GM23338 (cell line): ENCODE measurements around the gene PASD1. TPM values are rescaled to one million over a fixed set of nuclear protein-coding genes. Genes with fewer than 3 reads are reported as not detected.

ENCODE experiments used
- ATAC-seq: fragments of 200-7000 bp; cut with Tn5 transposase; 3 replicates; pipeline ENCODE4 v1.9.1; 2020
- DNase-seq: peaks from one replicate; pipeline ENCODE4 v3.0.0-alpha.2; 2015; ENCODE audit warnings: low spot score
- H2AFZ ChIP-seq: fragments of 200-600 bp; sonication (generic); 2 replicates; pipeline ENCODE4 v1.8.0; 2016; ENCODE audit warnings: antibody characterized with exemption, mild to moderate bottlenecking, moderate library complexity
- H3F3A ChIP-seq: fragments of 200-600 bp; sonication (generic); replicated peaks from 2 replicates; pipeline ENCODE4 v1.8.0; 2017; ENCODE audit warnings: antibody characterized with exemption, mixed run types, low read depth
- H3K27ac ChIP-seq: fragments of 200-600 bp; sonication (generic); 2 replicates; pipeline ENCODE4 v1.6.1; 2016; ENCODE audit warnings: low read depth
- H3K27me3 ChIP-seq: fragments of 200-600 bp; sonication (generic); 2 replicates; pipeline ENCODE4 v1.8.0; 2016; ENCODE audit warnings: mild to moderate bottlenecking, mixed run types, moderate library complexity; ENCODE audit not compliant: insufficient read depth
- H3K36me3 ChIP-seq: fragments of 200-600 bp; sonication (generic); 2 replicates; pipeline ENCODE4 v1.8.0; 2016; ENCODE audit warnings: mild to moderate bottlenecking; ENCODE audit not compliant: insufficient read depth
- H3K4me1 ChIP-seq: fragments of 200-600 bp; sonication (generic); 2 replicates; pipeline ENCODE4 v1.8.0; 2016; ENCODE audit warnings: mild to moderate bottlenecking, moderate library complexity; ENCODE audit not compliant: insufficient read depth
- H3K4me2 ChIP-seq: fragments of 200-600 bp; sonication (generic); 2 replicates; pipeline ENCODE4 v1.7.1; 2017; ENCODE audit warnings: mixed run types
- H3K4me3 ChIP-seq: fragments of 200-600 bp; sonication (generic); 2 replicates; pipeline ENCODE4 v1.6.1; 2016; ENCODE audit warnings: mixed run types
- H3K79me2 ChIP-seq: fragments of 200-600 bp; sonication (generic); replicated peaks from 2 replicates; pipeline ENCODE4 v1.8.0; 2017; ENCODE audit warnings: mild to moderate bottlenecking; ENCODE audit not compliant: insufficient read depth
- H3K9me2 ChIP-seq: fragments of 200-600 bp; sonication (generic); 2 replicates; pipeline ENCODE4 v1.8.0; 2017; ENCODE audit not compliant: insufficient read depth
- H4K20me1 ChIP-seq: fragments of 200-600 bp; sonication (generic); replicated peaks from 2 replicates; pipeline ENCODE4 v1.8.0; 2017; ENCODE audit warnings: mild to moderate bottlenecking; ENCODE audit not compliant: insufficient read depth
- H3K27ac Mint-ChIP-seq: 2 replicates; pipeline ENCODE4 v1.8.0; 2020; ENCODE audit warnings: inconsistent platforms, mild to moderate bottlenecking, moderate library complexity, mixed read lengths
- H3K27me3 Mint-ChIP-seq: 3 replicates; pipeline ENCODE4 v1.8.0; 2022; ENCODE audit warnings: low read depth, mild to moderate bottlenecking, moderate library complexity, mixed read lengths, inconsistent platforms; ENCODE audit not compliant: insufficient read depth, poor library complexity
- H3K36me3 Mint-ChIP-seq: 3 replicates; pipeline ENCODE4 v1.8.0; 2021; ENCODE audit warnings: low read depth, mild to moderate bottlenecking, inconsistent platforms, moderate library complexity, mixed read lengths
- H3K4me1 Mint-ChIP-seq: 3 replicates; pipeline ENCODE4 v1.8.0; 2020; ENCODE audit warnings: mild to moderate bottlenecking, inconsistent platforms, mixed read lengths
- H3K4me3 Mint-ChIP-seq: 3 replicates; pipeline ENCODE4 v1.8.0; 2021; ENCODE audit warnings: moderate library complexity, mild to moderate bottlenecking, inconsistent platforms, mixed read lengths
- H3K9me3 Mint-ChIP-seq: 3 replicates; pipeline ENCODE4 v1.8.0; 2020; ENCODE audit warnings: moderate library complexity, mild to moderate bottlenecking, inconsistent platforms, mixed read lengths
- CREB1 ChIP-seq: fragments of 250-450 bp; sonication (Bioruptor Pico); IDR thresholded peaks from 2 replicates; pipeline ENCODE4 v1.5.0; 2020; ENCODE audit warnings: low read depth, mild to moderate bottlenecking, moderate library complexity
- EZH2 ChIP-seq: fragments of 200-600 bp; sonication (generic); IDR thresholded peaks from one replicate; pipeline ENCODE4 v1.8.0; 2017; ENCODE audit warnings: antibody characterized with exemption, mild to moderate bottlenecking, low read depth; ENCODE audit not compliant: unreplicated experiment
- EZH2phosphoT487 ChIP-seq: fragments of 200-600 bp; sonication (generic); IDR thresholded peaks from one replicate; pipeline ENCODE4 v1.8.1; 2018; ENCODE audit warnings: antibody characterized with exemption; ENCODE audit not compliant: unreplicated experiment
- JUNB ChIP-seq: IDR thresholded peaks from one replicate; pipeline ENCODE4 v1.6.1; 2016; ENCODE audit warnings: antibody characterized with exemption; ENCODE audit not compliant: unreplicated experiment
- POLR2AphosphoS5 ChIP-seq: IDR thresholded peaks from 2 replicates; pipeline ENCODE4 v1.6.1; 2016; ENCODE audit warnings: antibody characterized with exemption, low read depth
- ZNF114 ChIP-seq: fragments of 250-450 bp; sonication (Bioruptor Pico); IDR thresholded peaks from 2 replicates; pipeline ENCODE4 v1.5.0; 2020; ENCODE audit warnings: mild to moderate bottlenecking, moderate library complexity
- ZNF331 ChIP-seq: fragments of 250-450 bp; sonication (Bioruptor Pico); IDR thresholded peaks from 2 replicates; pipeline ENCODE4 v1.5.0; 2020; ENCODE audit warnings: low read depth, mild to moderate bottlenecking, moderate library complexity
- polyA plus RNA-seq: library from polyadenylated mRNA; unstranded; fragments of >200 nt; fragmentation: Nextera tagmentation; extraction: Ambion mirVana; gene quantifications from 2 replicates; pipeline ENCODE4 v1.2.1, GENCODE V29; 2016
- total RNA-seq: library from RNA; depleted of rRNA; stranded (reverse); fragments of >200 nt; shearing (Covaris generic); gene quantifications from 2 replicates; pipeline ENCODE4 v1.2.3, GENCODE V29; 2014
- TF ChIP-seq, protein P1 (sequence below): IDR thresholded peaks from one replicate; pipeline ENCODE4 v1.6.1; 2018; ENCODE audit warnings: antibody characterized with exemption; ENCODE audit not compliant: unreplicated experiment
- TF ChIP-seq, protein P2 (sequence below), 2 experiments: fragments of 200-600 bp in 1 of 2; sonication (generic) in 1 of 2; conservative IDR thresholded peaks; 2 replicates each; pipeline versions ENCODE4 v1.5.1 to v1.6.1; 2016 to 2017; ENCODE audit warnings: antibody characterized with exemption in 2 of 2, low read depth in 2 of 2, mild to moderate bottlenecking in 2 of 2, moderate library complexity in 1 of 2

The PASD1 gene
- total and polyA plus RNA-seq, 2 experiments from 2014 or later = 0.24 TPM; not detected in 1

DNA sequence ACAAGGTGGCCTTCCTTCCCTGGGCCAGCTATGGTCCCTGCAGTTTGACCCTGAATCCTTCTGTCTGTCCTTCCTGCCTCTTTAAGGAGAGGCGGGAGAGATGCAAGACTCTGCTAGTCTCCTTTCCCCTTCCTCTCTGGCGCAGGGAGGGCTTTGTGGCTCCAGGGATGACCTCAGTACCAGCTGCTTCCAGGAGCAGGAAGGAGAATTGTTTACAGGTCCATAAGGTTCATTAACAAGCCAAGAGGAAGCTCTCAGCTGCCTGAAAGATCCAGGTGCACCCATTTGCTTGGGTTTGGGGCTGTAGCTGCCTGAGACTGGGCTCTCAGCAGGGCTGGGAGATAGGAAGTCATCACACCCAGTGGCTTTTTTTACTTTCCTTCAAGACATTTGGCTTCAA, 148.3 kb downstream of the PASD1 start:
- Histone ChIP-seq H3K4me1 (no peaks in the 10 kb centered on the region; the same call in 1 of the 2 replicates), H4K20me1 (no peaks in the 10 kb centered on the region), H3K36me3 (no peaks in the 10 kb centered on the region), H3K27ac (no peak overlapping the region), H2AFZ (no peak overlapping the region), H3F3A (no peaks in the 10 kb centered on the region), H3K4me3 (no peak overlapping the region), H3K27me3 (no peaks in the 10 kb centered on the region), H3K4me2 (no peak overlapping the region), H3K79me2 (no peaks in the 10 kb centered on the region), H3K9me2 (no peaks in the 10 kb centered on the region)
- Mint-ChIP-seq H3K9me3 (no peaks in the 10 kb centered on the region), H3K27ac (no peak overlapping the region), H3K4me3 (no peak overlapping the region), H3K36me3 (no peaks in the 10 kb centered on the region), H3K4me1 (peaks cover 11% of the 10 kb centered on the region; the same call in 2 of the 3 replicates), H3K27me3 (peaks cover 3% of the 10 kb centered on the region)
- TF ChIP-seq EZH2 = no peak
- DNase-seq (peak; percentile 5), ATAC-seq (no peak; the same call in 2 of the 3 replicates)

- Mint-ChIP-seq H3K27me3 (peaks cover 3% of the 10 kb centered on the region), H3K9me3 (no peaks in the 10 kb centered on the region), H3K4me1 (peaks cover 11% of the 10 kb centered on the region; the same call in 2 of the 3 replicates), H3K4me3 (no peak overlapping the region), H3K27ac (no peak overlapping the region), H3K36me3 (no peaks in the 10 kb centered on the region)
- no peaks in the 10 kb centered on the region for H3K9me2 ChIP-seq
- no peaks in the 10 kb centered on the region for H4K20me1 ChIP-seq
- DNase-seq = no peak
- TF ChIP-seq ZNF114 (no peak), ZNF331 (no peak), EZH2phosphoT487 (no peak), POLR2AphosphoS5 (no peak), JUNB (no peak), CREB1 (CRISPR knock-in tag) (no peak)
- TF ChIP-seq, protein P1, sequence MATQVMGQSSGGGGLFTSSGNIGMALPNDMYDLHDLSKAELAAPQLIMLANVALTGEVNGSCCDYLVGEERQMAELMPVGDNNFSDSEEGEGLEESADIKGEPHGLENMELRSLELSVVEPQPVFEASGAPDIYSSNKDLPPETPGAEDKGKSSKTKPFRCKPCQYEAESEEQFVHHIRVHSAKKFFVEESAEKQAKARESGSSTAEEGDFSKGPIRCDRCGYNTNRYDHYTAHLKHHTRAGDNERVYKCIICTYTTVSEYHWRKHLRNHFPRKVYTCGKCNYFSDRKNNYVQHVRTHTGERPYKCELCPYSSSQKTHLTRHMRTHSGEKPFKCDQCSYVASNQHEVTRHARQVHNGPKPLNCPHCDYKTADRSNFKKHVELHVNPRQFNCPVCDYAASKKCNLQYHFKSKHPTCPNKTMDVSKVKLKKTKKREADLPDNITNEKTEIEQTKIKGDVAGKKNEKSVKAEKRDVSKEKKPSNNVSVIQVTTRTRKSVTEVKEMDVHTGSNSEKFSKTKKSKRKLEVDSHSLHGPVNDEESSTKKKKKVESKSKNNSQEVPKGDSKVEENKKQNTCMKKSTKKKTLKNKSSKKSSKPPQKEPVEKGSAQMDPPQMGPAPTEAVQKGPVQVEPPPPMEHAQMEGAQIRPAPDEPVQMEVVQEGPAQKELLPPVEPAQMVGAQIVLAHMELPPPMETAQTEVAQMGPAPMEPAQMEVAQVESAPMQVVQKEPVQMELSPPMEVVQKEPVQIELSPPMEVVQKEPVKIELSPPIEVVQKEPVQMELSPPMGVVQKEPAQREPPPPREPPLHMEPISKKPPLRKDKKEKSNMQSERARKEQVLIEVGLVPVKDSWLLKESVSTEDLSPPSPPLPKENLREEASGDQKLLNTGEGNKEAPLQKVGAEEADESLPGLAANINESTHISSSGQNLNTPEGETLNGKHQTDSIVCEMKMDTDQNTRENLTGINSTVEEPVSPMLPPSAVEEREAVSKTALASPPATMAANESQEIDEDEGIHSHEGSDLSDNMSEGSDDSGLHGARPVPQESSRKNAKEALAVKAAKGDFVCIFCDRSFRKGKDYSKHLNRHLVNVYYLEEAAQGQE = no peak
- TF ChIP-seq, protein P2, sequence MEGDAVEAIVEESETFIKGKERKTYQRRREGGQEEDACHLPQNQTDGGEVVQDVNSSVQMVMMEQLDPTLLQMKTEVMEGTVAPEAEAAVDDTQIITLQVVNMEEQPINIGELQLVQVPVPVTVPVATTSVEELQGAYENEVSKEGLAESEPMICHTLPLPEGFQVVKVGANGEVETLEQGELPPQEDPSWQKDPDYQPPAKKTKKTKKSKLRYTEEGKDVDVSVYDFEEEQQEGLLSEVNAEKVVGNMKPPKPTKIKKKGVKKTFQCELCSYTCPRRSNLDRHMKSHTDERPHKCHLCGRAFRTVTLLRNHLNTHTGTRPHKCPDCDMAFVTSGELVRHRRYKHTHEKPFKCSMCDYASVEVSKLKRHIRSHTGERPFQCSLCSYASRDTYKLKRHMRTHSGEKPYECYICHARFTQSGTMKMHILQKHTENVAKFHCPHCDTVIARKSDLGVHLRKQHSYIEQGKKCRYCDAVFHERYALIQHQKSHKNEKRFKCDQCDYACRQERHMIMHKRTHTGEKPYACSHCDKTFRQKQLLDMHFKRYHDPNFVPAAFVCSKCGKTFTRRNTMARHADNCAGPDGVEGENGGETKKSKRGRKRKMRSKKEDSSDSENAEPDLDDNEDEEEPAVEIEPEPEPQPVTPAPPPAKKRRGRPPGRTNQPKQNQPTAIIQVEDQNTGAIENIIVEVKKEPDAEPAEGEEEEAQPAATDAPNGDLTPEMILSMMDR (conservative IDR thresholded peaks at IDR 0.05; ENCODE audit: low read depth in 2 of 2) = no peak
- H3K27ac ChIP-seq = no peak overlapping the region
- no peaks in the 10 kb centered on the region for H3K36me3 ChIP-seq
- H3K4me3 ChIP-seq = no peak overlapping the region
- H3K4me2 ChIP-seq = no peak overlapping the region
- no peaks in the 10 kb centered on the region for H3F3A ChIP-seq
- no peak overlapping the region for H2AFZ ChIP-seq
- no peaks in the 10 kb centered on the region; the same call in 1 of the 2 replicates for H3K4me1 ChIP-seq
- H3K79me2 ChIP-seq = no peaks in the 10 kb centered on the region
- H3K27me3 ChIP-seq = no peaks in the 10 kb centered on the region
- ATAC-seq = no peak
Measured at GRCh38 chrX:151712253-151712652, 148.8 kb downstream of the PASD1 start.
